Measurements from ENCODE around the gene SLC35E1. TPM values are rescaled to one million over a fixed set of nuclear protein-coding genes. Genes with fewer than 3 reads are reported as not detected.

Gene SLC35E1
- total RNA-seq, 1 experiment from 2014 or later, result 35.8 TPM

- Histone ChIP-seq H4K91ac (ENCODE audit: insufficient read length, low read depth, low read length) (no peak overlapping the region), H3K27me3 (ENCODE audit: insufficient read depth, low read length) (no peaks in the 10 kb centered on the region), H3K9me3 (ENCODE audit: control insufficient read depth, low read depth, low read length) (no peaks in the 10 kb centered on the region), H2AFZ (ENCODE audit: low read length) (no peak overlapping the region), H2BK20ac (ENCODE audit: low read depth, low read length, poor library complexity, severe bottlenecking) (no peak overlapping the region), H3K14ac (ENCODE audit: insufficient read depth, low read length) (no peak overlapping the region), H3K79me1 (ENCODE audit: insufficient read depth, low read depth, low read length, poor library complexity, severe bottlenecking) (peaks cover 10% of the 10 kb centered on the region), H3K23me2 (ENCODE audit: insufficient read length, low read depth, low read length, poor library complexity, severe bottlenecking) (peaks cover 8% of the 10 kb centered on the region), H4K20me1 (ENCODE audit: control insufficient read depth, insufficient read depth, insufficient read length) (no peaks in the 10 kb centered on the region), H3K4ac (ENCODE audit: low read depth, low read length) (no peak overlapping the region), H3K79me2 (ENCODE audit: insufficient read depth, low read length) (peaks cover 6% of the 10 kb centered on the region; the same call in 1 of the 2 replicates), H3K23ac (ENCODE audit: insufficient read length, low read depth, low read length) (no peak overlapping the region), H3K18ac (ENCODE audit: insufficient read length, low read depth, low read length) (no peak overlapping the region), H3K9ac (ENCODE audit: extremely low read depth, insufficient read length, low read length) (no peak overlapping the region), H3T11ph (ENCODE audit: low read length) (no peak overlapping the region), H2BK15ac (ENCODE audit: low read depth, low read length) (no peak overlapping the region), H2BK12ac (ENCODE audit: insufficient read length, low read depth, low read length) (no peak overlapping the region), H3K4me2 (ENCODE audit: insufficient read depth, insufficient read length, low read length) (no peak overlapping the region), H3K56ac (ENCODE audit: insufficient read length, low read depth, low read length) (no peak overlapping the region), H3K27ac (ENCODE audit: insufficient read length, low read depth, low read length) (no peak overlapping the region), H4K5ac (ENCODE audit: insufficient read length, low read depth, low read length) (no peak overlapping the region), H2AK5ac (ENCODE audit: insufficient read length, low read length) (no peak overlapping the region), H3K4me1 (ENCODE audit: insufficient read depth, low read length) (no peaks in the 10 kb centered on the region), H2BK5ac (ENCODE audit: insufficient read length, low read length) (no peak overlapping the region), H4K8ac (replicated peaks; ENCODE audit: insufficient read length, low read depth, low read length) (no peak overlapping the region), H2BK120ac (ENCODE audit: low read depth, low read length, poor library complexity, severe bottlenecking) (no peak overlapping the region)
- H3K36me3 Mint-ChIP-seq (ENCODE audit: insufficient read depth in 1 of 3, low read depth in 3 of 3), result peaks cover 10 to 23% (median 18%) of the 10 kb centered on the region in 3 experiments; a peak in 6 of 7 replicates
- no peak overlapping the region for H3K27ac Mint-ChIP-seq
- no peak overlapping the region for H3K4me3 Mint-ChIP-seq
- H3K9me3 Mint-ChIP-seq, result no peaks in the 10 kb centered on the region; a peak in 1 of 5 replicates
- no peaks in the 10 kb centered on the region for H3K27me3 Mint-ChIP-seq (ENCODE audit: low read depth)
- no CpG with 5 or more reads among the region's 52 CpGs for WGBS (ENCODE audit: extremely low coverage, insufficient read length, low lambda C conversion rate)
- peaks cover 10 to 16% of the 10 kb centered on the region in 2 experiments for H3K4me1 Mint-ChIP-seq
- TF ChIP-seq CTCF (conservative IDR thresholded peaks at IDR 0.05), result no peak
- no peak for DNase-seq
Observed at GRCh38 chr19:16576690-16577530, 4.7 kb upstream of the SLC35E1 start.
